ENCODE measurements around the gene MGAM2. TPM values are rescaled to one million over a fixed set of nuclear protein-coding genes. Genes with fewer than 3 reads are reported as not detected.

The MGAM2 gene
- total RNA-seq, 2 donors from 2014 or later: 0.15 to 0.40 TPM

DNA sequence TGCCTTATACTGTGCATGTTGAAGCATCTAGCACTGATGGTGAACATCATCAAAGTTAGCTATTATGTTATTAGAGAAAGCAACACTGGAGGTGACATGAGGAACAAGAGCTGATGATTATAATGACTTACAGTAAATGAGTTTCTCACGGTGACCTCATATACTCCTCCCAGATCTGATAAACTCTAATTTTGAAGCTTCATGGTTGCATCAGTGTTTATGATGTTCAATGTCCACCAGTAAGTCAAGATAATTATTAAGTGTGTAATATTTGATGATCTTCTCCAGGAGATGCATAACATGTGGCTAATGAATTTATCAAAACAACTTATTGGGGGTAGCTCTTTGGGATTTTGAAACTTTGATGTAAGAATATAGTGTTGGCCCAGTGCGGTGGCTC lies 27.5 kb downstream of the MGAM2 start:
- H3K4me3 Mint-ChIP-seq: no peak overlapping the region

DNA sequence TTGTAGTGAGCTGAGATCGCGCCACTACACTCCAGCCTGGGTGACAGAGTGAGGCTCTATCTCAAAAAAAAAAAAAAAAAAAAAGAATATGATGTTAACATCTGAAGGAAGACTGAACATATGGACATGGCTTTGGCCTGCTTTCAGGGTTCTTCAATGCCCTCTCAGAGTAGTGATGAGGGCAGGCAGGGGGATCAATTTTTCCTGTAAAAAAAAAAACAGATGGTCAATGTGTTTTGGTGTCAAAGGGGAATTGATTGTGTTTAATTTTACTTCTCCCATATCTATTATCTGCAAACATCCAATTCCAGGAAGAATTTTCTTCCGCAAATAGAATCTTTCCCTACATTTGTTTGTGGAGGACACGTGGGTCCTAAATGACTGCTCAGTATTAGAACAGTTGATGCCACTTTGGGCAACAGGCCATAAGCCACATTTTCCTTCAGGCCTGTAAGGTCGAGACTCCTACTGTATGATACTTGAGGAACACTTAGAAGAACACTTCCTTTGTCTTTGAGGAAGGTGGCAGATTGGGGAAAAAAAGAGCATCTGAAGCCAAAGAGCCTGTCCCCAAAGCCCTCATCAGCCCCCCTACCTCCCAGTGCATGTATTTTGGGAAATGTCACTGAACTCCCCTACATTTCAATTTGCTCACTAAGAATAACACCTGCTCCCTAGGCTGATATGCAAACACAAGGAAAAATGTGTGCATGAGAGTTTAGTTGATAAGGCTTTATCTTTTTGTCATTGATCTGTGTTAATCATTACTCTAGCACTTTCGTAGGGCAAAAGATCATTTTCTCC lies 28.3 kb downstream of the MGAM2 start:
- Histone ChIP-seq H3K36me3 (ENCODE audit: control insufficient read depth, insufficient read depth, low read length) (no peaks in the 10 kb centered on the region), H3K4me1 (ENCODE audit: control insufficient read depth, insufficient read depth, low read length) (peaks cover 7% of the 10 kb centered on the region), H3K4me3 (ENCODE audit: low read length) (no peak overlapping the region), H3K9me3 (ENCODE audit: control insufficient read depth, low read length) (no peaks in the 10 kb centered on the region), H3K27ac (ENCODE audit: low read depth, low read length) (no peak overlapping the region), H3K27me3 (ENCODE audit: control insufficient read depth, insufficient read depth, low read length, poor library complexity, severe bottlenecking) (no peaks in the 10 kb centered on the region), H3K9ac (ENCODE audit: extremely low read depth, low read length, poor library complexity, severe bottlenecking) (no peak overlapping the region)
- Mint-ChIP-seq H3K36me3 (ENCODE audit: low read depth) (no peaks in the 10 kb centered on the region), H3K27ac (no peak overlapping the region), H3K9me3 (peaks cover 4% of the 10 kb centered on the region), H3K4me1 (peaks cover 20% of the 10 kb centered on the region), H3K27me3 (ENCODE audit: insufficient read depth) (no peaks in the 10 kb centered on the region), H3K4me3 (no peak overlapping the region)
- 83 to 94% methylated on average over 2 to 5 of the region's 6 CpGs for WGBS, 2 experiments (ENCODE audit: insufficient coverage in 1 of 2, insufficient read length in 1 of 2)
- no peak for TF ChIP-seq CTCF (conservative IDR thresholded peaks at IDR 0.05)
- DNase-seq: no peak

More for the DNA sequence above, 27.5 kb downstream of the MGAM2 start:
- Histone ChIP-seq H3K27ac (ENCODE audit: low read depth, low read length) (no peak overlapping the region), H3K4me1 (ENCODE audit: control insufficient read depth, insufficient read depth, low read length) (peaks cover 7% of the 10 kb centered on the region), H3K36me3 (ENCODE audit: control insufficient read depth, insufficient read depth, low read length) (no peaks in the 10 kb centered on the region), H3K9me3 (ENCODE audit: control insufficient read depth, low read length) (no peaks in the 10 kb centered on the region), H3K4me3 (ENCODE audit: low read length) (no peak overlapping the region), H3K27me3 (ENCODE audit: control insufficient read depth, insufficient read depth, low read length, poor library complexity, severe bottlenecking) (no peaks in the 10 kb centered on the region), H3K9ac (ENCODE audit: extremely low read depth, low read length, poor library complexity, severe bottlenecking) (no peak overlapping the region)
- Mint-ChIP-seq H3K27ac (no peak overlapping the region), H3K9me3 (peaks cover 4% of the 10 kb centered on the region), H3K36me3 (ENCODE audit: low read depth) (no peaks in the 10 kb centered on the region), H3K4me1 (peaks cover 20% of the 10 kb centered on the region), H3K27me3 (ENCODE audit: insufficient read depth) (no peaks in the 10 kb centered on the region)
- WGBS, 2 experiments (ENCODE audit: insufficient coverage in 1 of 2, insufficient read length in 1 of 2): 80 to 89% methylated on average over 1 to 2 of the region's 2 CpGs
- TF ChIP-seq CTCF (conservative IDR thresholded peaks at IDR 0.05): no peak
- no peak for DNase-seq

DNA sequence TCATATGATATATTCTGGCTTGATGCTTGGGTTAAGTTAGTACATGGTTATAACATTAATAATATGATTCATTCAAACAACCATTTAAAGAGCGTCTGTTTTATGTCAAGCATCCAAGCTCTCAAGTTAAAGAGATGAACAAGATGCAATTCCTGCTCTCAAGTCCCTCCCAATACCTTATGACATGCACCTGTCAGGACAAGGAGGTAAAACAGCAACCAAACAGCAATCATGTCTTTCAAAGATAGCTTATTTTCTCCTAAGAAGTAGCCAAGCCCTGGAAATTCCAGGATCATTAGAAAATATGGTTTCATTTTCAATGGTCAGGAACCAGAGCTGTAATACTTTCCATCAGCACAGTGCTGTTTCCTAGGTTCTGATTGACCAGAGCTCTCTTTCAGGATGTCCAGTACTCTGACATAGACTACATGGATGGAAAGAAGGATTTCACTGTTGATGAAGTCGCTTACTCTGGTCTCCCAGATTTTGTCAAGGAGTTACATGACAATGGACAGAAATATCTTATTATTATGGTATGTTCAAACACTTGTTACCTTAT lies 29.0 kb downstream of the MGAM2 start:
- peaks cover 4% of the 10 kb centered on the region for H3K9me3 Mint-ChIP-seq
- WGBS, 2 experiments (ENCODE audit: insufficient coverage in 1 of 2, insufficient read length in 1 of 2): 94% methylated on average over 2 of the region's 2 CpGs; no CpG with 5 or more reads in 1 of the 2 experiments
- H3K27ac Mint-ChIP-seq: no peak overlapping the region
- TF ChIP-seq CTCF (conservative IDR thresholded peaks at IDR 0.05): no peak
- peaks cover 7% of the 10 kb centered on the region for H3K4me1 ChIP-seq (ENCODE audit: control insufficient read depth, insufficient read depth, low read length)
- no peaks in the 10 kb centered on the region for H3K9me3 ChIP-seq (ENCODE audit: control insufficient read depth, low read length)
- peaks cover 16% of the 10 kb centered on the region for H3K4me1 Mint-ChIP-seq
- no peaks in the 10 kb centered on the region for H3K27me3 Mint-ChIP-seq (ENCODE audit: insufficient read depth)
- no peak overlapping the region for H3K27ac ChIP-seq (ENCODE audit: low read depth, low read length)
- no peaks in the 10 kb centered on the region for H3K36me3 Mint-ChIP-seq (ENCODE audit: low read depth)
- no peak overlapping the region for H3K9ac ChIP-seq (ENCODE audit: extremely low read depth, low read length, poor library complexity, severe bottlenecking)
- DNase-seq: no peak
- no peak overlapping the region for H3K4me3 ChIP-seq (ENCODE audit: low read length)
- no peaks in the 10 kb centered on the region for H3K27me3 ChIP-seq (ENCODE audit: control insufficient read depth, insufficient read depth, low read length, poor library complexity, severe bottlenecking)
- no peaks in the 10 kb centered on the region for H3K36me3 ChIP-seq (ENCODE audit: control insufficient read depth, insufficient read depth, low read length)
- no peak overlapping the region for H3K4me3 Mint-ChIP-seq

Measured in endodermal cell (in vitro differentiated cells).